Neural cell (in vitro differentiated cells): ENCODE measurements around the gene RNPEPL1.

ENCODE experiments used
- CTCF ChIP-seq: fragments of 450-650 bp; IDR thresholded peaks from 2 replicates; pipeline ENCODE4 v1.5.1; 2014; ENCODE audit warnings: antibody characterized with exemption, mild to moderate bottlenecking, moderate library complexity; ENCODE audit not compliant: poor library complexity, severe bottlenecking
- EZH2 ChIP-seq: fragments of 200-600, 300-800 bp; shearing (Covaris generic), sonication (generic); IDR thresholded peaks from 2 replicates; pipeline ENCODE4 v1.6.1; 2014; ENCODE audit warnings: antibody characterized with exemption, low read length, borderline replicate concordance, mild to moderate bottlenecking; ENCODE audit not compliant: insufficient read depth, poor library complexity, severe bottlenecking
- MXI1 ChIP-seq: fragments of 450-650 bp; conservative IDR thresholded peaks from 2 replicates; pipeline ENCODE4 v1.6.1; 2014; ENCODE audit warnings: antibody characterized with exemption, mild to moderate bottlenecking; ENCODE audit not compliant: poor library complexity, severe bottlenecking
- POLR2AphosphoS5 ChIP-seq: IDR thresholded peaks from 2 replicates; pipeline ENCODE4 v1.6.1; 2012
- RAD21 ChIP-seq: fragments of 450-650 bp; conservative IDR thresholded peaks from 2 replicates; pipeline ENCODE4 v1.6.1; 2014; ENCODE audit warnings: antibody characterized with exemption, mild to moderate bottlenecking, moderate library complexity
- REST ChIP-seq: IDR thresholded peaks from 2 replicates; pipeline ENCODE4 v1.6.1; 2012; ENCODE audit warnings: borderline replicate concordance
- SMC3 ChIP-seq: fragments of 450-650 bp; conservative IDR thresholded peaks from 2 replicates; pipeline ENCODE4 v1.6.1; 2014; ENCODE audit warnings: antibody characterized with exemption, mild to moderate bottlenecking, moderate library complexity; ENCODE audit not compliant: poor library complexity
- TAF1 ChIP-seq: IDR thresholded peaks from 2 replicates; pipeline ENCODE4 v1.6.1; 2012; ENCODE audit warnings: low read depth

- TF ChIP-seq CTCF (no peak), POLR2AphosphoS5 (no peak), MXI1 (no peak), RAD21 (no peak), TAF1 (no peak), SMC3 (no peak), EZH2 (no peak), REST (no peak)
These were observed 37.2 kb upstream of the RNPEPL1 start for GRCh38 chr2:240531038-240531437.
